ENCODE results near the gene OXSR1.
"Not testable (repeated sequence)": the region's sequence is repeated elsewhere in the genome, so short reads cannot be mapped to it uniquely, and the experiment has no call there.

The OXSR1 gene

DNA sequence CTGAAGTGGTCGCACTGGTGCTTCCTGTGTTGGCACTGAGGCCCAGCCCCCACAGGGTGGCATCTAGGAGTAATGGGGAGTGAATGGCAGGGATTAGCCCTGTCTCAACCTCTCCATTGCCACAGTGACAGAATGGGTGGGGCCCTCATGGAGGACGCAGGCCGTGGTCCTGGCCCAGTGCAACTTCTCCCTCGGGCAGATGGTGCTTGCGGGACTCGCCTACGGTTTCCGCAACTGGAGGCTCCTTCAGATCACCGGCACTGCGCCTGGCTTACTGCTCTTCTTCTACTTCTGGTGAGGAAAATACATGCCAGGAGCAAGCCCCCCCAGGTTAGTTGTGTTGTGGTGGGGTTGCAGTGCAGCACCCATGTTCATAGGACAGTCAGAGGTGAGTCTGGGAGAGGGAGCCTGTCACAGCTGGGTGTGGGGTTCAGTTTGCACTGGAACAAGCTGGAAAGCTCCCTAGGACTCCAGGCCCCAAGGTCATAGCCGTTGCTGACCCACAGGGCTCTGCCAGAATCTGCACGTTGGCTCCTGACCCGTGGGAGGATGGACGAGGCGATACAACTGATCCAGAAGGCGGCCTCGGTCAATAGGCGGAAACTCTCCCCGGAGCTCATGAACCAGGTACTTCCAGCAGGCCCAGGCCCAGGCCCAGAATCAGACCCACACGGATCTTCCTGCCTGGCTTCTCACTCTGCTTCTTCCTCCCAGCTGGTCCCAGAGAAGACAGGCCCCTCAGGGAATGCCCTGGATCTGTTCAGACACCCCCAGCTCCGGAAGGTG lies 109.7 kb downstream of the OXSR1 start:
- no peaks in the 10 kb centered on the region for H3K4me1 Mint-ChIP-seq
- DNase-seq (no peak), ATAC-seq (no peak)
- no peaks in the 10 kb centered on the region for H3K27me3 Mint-ChIP-seq
- H3K4me3 Mint-ChIP-seq: no peak overlapping the region
- peak overlapping the region; percentile 20 to 45 for H3K27ac Mint-ChIP-seq
- no peaks in the 10 kb centered on the region for H3K9me3 Mint-ChIP-seq

DNA sequence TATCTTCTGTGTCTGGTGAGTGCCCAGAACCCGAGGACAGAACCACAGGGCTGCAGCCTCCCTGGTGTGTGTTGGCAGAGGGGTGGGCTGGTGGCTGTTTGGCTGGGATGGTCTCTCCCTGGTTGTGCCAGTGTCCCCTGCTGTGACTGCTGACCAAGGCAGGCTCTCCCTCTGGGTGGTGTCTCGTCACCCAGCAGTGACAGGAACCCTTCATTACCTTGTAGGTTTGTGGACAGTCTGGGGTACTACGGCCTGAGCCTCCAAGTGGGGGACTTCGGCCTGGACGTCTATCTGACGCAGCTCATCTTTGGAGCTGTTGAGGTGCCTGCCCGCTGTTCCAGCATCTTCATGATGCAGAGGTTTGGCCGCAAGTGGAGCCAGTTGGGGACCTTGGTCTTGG lies 110.3 kb downstream of the OXSR1 start:
- no peaks in the 10 kb centered on the region for H3K27me3 Mint-ChIP-seq
- no peaks in the 10 kb centered on the region for H3K9me3 Mint-ChIP-seq
- no peaks in the 10 kb centered on the region for H3K4me1 Mint-ChIP-seq
- H3K4me3 Mint-ChIP-seq: no peak overlapping the region
- H3K27ac Mint-ChIP-seq: no peak overlapping the region
- DNase-seq (no peak), ATAC-seq (no peak)

DNA sequence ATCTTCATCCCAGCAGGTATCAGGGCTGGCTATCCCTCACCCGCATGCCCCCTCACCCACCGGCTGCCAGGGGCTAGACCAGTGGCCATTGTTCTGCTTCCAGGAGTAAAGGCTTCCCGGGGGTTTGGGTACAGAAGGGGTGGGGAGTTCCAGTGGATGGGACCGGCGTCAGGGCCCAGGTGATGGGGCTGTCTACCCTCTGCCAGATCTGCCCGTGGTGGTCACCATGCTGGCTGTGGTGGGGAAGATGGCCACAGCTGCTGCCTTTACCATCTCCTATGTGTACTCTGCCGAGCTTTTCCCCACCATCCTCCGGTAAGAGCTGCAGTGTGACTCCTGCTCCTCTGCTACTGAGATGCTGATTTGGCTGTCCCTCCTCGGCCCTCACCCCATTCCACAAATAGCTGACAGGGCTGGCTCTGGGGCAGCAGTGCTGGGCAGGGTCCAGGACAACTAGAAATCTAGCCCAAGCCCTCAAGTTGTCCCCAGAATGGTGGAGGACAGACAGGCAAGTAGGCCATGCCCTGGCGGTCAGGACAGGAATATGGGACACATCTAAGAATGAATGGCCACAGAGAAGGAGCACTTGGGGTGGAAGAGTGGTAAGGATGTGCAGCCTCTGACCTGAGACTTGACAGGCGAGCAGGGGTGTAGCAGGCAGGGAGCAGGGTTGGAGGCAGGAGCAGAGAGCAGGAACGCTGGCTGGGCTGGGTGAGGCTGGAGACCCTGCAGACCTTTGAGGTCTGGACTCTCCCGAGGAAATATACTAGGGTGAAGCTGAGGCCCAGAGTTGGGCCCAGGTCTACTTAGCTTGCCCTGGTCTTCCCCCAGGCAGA lies 111.0 kb downstream of the OXSR1 start:
- H3K27ac Mint-ChIP-seq: peak overlapping the region in 1 of 2 donors; percentile 34
- no peaks in the 10 kb centered on the region for H3K9me3 Mint-ChIP-seq
- no peak for ATAC-seq
- H3K4me1 Mint-ChIP-seq: no peaks in the 10 kb centered on the region
- H3K27me3 Mint-ChIP-seq: no peaks in the 10 kb centered on the region
- DNase-seq: no peak
- no peak overlapping the region for H3K4me3 Mint-ChIP-seq

DNA sequence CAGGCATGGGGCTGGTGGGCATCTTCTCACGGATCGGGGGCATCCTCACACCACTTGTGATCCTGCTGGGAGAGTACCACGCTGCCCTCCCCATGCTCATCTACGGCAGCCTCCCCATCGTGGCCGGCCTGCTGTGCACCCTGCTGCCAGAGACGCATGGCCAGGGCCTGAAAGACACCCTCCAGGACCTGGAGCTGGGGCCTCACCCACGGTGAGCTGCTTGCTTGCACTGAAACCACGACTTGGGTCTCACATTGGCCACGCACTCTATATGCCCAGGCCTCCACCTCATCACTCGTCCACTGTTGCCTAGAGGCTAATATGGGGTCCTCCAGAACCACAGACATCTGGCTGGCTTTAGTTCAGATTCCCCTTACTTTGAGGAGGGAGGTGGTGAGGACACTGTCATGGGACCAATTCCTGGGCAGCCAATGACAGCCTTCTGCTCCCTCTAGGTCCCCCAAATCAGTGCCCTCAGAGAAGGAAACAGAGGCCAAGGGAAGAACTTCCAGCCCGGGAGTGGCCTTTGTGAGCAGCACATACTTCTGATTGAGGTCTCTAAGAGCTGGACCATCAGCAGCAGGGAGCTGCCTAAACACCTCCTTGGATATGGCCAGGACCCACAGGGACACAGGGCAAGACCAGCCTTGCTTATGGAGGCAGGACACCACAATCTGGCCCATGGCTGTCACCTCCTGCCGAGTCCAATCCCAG lies 111.7 kb downstream of the OXSR1 start:
- H3K4me3 Mint-ChIP-seq: no peak overlapping the region
- no peaks in the 10 kb centered on the region for H3K9me3 Mint-ChIP-seq
- DNase-seq (no peak), ATAC-seq (no peak)
- H3K27me3 Mint-ChIP-seq: no peaks in the 10 kb centered on the region
- no peaks in the 10 kb centered on the region for H3K4me1 Mint-ChIP-seq
- H3K27ac Mint-ChIP-seq: peak overlapping the region in 1 of 2 donors; percentile 9

DNA sequence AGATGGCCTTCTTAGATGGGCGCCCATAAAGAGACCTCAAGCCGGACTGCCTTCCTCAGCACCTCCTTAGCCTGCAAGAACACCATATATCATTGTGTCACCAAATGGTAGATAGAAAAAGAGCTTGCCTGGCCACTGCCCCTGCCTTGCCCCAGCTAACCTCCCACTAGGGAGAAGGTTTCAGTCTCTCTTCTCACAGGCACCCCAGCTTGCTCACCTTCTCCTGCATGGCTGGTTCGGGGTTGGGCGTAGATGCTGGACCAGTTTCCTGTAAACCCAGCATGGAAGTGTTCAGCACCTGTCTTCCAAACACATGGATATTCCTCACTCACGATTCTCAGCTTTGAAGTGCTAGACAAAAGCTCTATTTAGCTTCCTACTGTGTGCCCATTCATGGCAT lies 113.5 kb downstream of the OXSR1 start:
- ATAC-seq: no peak
- H3K27ac Mint-ChIP-seq: peak overlapping the region in 1 of 2 donors; percentile 23
- H3K9me3 Mint-ChIP-seq: no peaks in the 10 kb centered on the region
- DNase-seq: no peak
- no peak overlapping the region for H3K4me3 Mint-ChIP-seq
- no peaks in the 10 kb centered on the region for H3K4me1 Mint-ChIP-seq
- H3K27me3 Mint-ChIP-seq: no peaks in the 10 kb centered on the region

DNA sequence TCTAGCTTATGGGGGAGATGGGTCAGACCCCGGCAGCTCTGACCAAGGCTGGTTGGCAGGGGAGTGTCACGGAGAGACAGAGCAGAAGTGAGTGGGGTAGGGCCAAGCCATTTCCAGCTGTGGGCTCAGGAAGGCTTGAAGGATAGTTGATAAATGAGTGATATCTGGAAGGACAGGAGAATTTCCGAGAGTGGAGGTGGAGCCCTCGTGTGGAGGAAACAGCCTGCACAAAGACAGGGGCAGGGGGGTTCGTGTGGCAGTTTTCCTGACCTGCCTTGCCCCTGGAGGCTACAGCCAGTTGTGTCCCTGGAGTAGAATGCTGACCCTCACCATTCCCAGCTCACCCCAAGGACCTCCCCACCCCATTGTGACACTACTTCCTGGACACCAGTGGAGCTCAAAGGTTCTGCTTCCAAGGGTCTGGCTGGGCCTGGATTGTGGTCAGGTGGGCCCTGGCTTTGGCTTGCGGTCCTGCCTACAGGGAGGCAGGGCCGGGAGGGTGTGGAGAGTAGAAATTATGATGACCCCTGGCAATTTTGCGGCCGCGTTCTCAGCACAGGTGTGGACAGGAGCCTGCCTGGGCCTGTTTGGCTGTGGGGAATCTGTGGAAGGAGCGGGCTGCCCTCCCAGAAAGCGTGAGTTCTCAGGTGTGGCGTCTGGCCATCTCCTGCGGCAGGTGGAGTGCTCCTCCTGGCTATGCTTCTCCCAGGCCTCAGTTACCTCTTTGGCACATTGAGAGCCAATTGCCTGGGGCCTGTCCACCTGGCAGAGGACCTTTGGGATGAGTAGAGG lies 116.8 kb downstream of the OXSR1 start, which contains the start of gene SLC22A14:
Gene SLC22A14, plus strand, starts transcription at position 400 of the 792 bp plus-strand sequence. CDS start 23,733 bp downstream, outside the sequence.
- no peak for ATAC-seq
- Mint-ChIP-seq H3K4me1 (no peaks in the 10 kb centered on the region), H3K9me3 (no peaks in the 10 kb centered on the region), H3K27ac (peak within 1 kb of the TSS in 1 of 2 donors; percentile 47), H3K27me3 (no peaks in the 10 kb centered on the region), H3K4me3 (no peak within 1 kb of the TSS)
- DNase-seq: no peak

DNA sequence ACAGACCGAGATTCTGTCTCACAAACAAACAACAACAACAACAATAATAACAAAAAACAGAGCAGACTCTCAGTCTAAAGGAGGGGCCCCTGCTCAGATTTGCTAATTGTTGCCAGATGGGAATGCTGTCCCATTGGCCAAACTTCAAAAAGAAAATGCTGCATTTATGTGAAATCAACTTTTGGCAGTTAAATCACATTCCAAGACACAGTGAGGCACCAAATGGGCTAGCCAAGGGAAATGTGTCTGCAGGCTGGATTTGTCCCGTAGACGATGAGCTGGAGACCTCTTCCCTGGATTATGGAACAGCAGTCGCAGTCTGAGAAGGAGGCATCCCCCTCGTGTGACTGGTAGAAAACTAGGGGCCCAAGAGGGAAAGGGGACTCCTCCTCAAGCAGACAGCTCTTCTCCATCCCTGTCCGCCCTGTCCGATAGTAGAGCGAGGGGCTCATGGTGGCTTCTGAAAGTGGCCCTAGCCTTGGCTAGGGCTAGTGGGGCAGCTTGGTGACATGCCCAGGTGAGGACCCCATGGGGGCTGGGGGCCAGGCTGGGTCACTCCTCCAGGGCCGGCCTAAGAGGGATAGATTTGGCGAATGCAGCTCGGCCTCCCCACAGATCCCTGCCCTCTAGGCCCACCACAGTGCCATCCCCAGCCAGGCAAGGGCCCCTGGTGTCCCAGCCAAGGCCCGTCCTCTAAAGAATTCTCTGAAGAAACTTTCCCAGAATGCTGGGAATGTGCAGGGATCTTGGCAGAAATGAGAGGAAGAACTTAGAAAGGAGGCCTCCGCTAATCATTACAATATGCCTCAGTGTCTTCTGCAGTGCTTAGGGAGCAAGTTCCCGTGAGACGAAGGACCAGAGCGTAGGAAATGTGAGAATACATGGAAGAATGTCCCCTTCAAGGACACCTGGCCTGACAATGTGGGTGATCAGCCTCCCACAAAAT lies 118.7 kb downstream of the OXSR1 start:
- Mint-ChIP-seq H3K27ac (no peak overlapping the region), H3K4me1 (no peaks in the 10 kb centered on the region), H3K9me3 (peaks cover 0 to 3% of the 10 kb centered on the region in 2 donors), H3K4me3 (no peak overlapping the region), H3K27me3 (peaks cover 3% of the 10 kb centered on the region)
- ATAC-seq: no peak
- no peak for DNase-seq

DNA sequence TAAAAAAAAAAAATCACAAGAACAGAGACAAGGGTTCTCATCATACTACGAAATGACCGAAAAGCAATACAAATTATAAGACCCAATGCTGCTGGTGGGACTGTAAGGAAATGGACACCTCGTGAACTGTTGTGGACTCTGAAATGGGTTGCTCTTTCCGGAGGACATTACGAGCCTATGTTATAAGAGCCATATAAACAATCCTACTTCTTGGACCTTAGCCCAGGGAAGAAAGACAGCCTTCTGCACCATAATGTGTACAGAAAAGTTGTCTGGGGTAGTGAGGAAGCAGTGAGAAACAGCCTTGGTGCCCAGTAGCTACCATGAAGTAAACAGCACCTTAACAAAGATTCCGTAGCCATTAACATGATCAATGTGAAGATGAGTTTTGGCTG lies 119.4 kb downstream of the OXSR1 start:
- Mint-ChIP-seq H3K4me3 (no peak overlapping the region), H3K27me3 (peaks cover 8% of the 10 kb centered on the region), H3K9me3 (peaks cover 0 to 8% of the 10 kb centered on the region in 2 donors), H3K4me1 (no peaks in the 10 kb centered on the region), H3K27ac (no peak overlapping the region)
- ATAC-seq (no peak), DNase-seq (no peak)

DNA sequence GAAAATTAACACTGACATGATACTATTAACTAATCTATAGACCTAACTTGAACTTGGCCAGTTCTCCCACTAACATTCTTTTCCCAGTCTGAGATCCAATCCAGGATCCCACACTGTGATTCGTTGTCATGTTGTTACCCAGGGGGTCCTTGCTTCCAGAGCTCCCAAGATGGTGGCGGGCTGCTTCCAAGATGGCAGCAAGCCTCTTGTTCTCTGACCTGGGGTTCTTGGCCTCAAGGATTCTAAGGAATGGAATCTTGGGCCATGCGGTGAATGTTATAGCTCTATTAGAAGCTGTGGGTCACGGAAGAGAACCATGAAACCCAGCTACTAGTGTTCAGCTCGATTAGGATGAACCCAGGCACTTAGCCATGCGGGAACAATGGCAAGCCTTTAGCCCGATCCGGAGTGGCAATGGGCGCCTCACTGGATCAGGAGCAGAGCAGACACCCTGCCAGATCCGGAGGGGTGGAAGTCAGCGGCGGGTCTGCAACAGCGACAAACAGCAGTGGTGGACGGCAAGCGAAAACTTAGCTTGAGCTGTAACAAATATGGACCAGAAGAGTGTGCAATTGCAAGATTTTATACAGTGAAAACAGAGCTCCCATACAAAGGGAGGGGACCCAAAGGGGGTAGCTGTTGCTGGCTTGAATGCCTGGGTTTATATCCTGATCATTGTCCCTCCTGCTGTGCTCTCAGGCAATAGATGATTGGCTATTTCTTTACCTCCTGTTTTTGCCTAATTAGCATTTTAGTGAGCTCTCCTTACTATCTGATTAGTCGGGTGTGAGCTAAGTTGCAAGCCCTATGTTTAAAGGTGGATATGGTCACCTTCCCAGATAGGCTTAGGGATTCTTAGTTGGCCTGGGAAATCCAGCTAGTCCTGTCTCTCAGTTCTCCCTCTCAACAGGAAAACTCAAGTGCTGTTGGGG lies 124.2 kb downstream of the OXSR1 start:
- H3K4me1 Mint-ChIP-seq, ATAC-seq, DNase-seq, H3K27me3 Mint-ChIP-seq, H3K4me3 Mint-ChIP-seq, H3K9me3 Mint-ChIP-seq: not testable (repeated sequence)
- peak overlapping the region in 1 of 2 donors; percentile 48 for H3K27ac Mint-ChIP-seq

DNA sequence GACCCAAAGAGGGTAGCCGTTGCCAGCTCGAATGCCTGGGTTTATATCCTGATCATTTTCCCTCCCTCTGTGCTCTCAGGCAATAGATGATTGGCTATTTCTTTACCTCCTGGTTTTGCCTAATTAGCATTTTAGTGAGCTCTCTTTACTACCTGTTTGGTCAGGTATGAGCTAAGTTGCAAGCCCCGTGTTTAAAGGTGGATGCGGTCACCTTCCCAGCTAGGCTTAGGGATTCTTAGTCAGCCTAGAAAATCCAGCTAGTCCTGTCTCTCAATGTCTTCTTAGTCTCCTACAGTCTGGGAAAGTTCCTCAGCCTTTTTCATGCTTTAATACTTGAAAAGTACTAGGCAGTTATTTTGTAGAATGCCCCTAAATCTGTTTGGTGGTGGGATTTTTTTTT lies 131.7 kb downstream of the OXSR1 start:
- H3K27ac Mint-ChIP-seq, H3K9me3 Mint-ChIP-seq, H3K27me3 Mint-ChIP-seq: not testable (repeated sequence)

DNA sequence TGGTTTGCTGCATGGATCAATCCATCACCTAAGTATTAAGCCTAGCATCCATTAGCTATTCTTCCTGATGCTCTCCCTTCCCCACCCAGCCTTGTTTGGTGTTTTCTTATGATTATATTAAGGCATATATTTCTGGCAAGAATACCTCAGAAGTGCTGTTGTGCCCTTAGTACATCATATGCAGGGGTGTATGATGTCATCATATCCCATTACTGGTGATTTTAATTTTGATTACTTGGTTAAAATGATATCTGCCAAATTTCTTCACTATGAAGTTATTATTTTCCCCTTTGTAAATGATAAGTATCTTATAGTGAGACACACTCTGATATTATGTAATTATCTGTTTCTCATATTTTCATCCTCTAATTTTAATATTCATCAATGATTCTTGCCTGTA lies 132.2 kb downstream of the OXSR1 start:
- Mint-ChIP-seq H3K27ac (no peak overlapping the region), H3K27me3 (no peaks in the 10 kb centered on the region), H3K9me3 (no peaks in the 10 kb centered on the region), H3K4me1 (no peaks in the 10 kb centered on the region), H3K4me3 (no peak overlapping the region)
- DNase-seq (no peak), ATAC-seq (no peak)

More for the DNA sequence above, 131.7 kb downstream of the OXSR1 start:
- ATAC-seq, H3K4me3 Mint-ChIP-seq, H3K4me1 Mint-ChIP-seq, DNase-seq: not testable (repeated sequence)

DNA sequence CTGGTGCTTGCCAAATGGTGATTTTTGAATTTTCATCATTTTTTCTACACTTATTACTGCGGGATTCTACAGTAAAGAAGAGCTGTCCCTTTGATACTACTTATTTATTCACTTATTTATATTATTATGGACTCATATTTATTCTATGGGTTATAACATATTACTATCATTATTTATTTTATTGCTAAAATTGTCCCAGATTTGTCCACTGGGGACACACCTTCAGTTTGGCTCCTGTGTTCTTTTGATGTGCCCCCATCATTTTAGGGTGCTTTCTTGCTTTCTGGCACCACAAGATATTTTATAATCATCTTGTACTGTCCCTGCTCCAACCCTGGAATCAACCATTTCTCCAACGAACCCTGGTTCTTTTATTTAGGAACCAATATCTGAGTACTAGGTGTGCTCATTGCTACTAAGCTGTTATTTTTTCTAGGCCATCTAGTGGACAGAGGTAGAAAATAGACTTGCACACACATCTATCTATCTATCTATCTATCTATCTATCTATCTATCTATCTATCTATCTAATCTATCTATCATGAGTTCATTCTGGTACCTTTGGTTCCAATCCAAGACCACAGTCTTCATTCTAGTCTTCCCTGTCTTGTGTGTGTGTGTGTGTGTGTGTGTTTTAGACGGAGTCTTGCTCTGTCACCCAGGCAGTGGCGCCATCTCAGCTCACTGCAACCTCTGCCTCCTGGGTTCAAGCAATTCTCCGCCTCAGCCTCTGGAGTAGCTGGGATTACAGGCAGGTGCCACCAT lies 132.8 kb downstream of the OXSR1 start:
- Mint-ChIP-seq H3K27me3 (no peaks in the 10 kb centered on the region), H3K4me1 (no peaks in the 10 kb centered on the region), H3K27ac (no peak overlapping the region), H3K4me3 (no peak overlapping the region), H3K9me3 (no peaks in the 10 kb centered on the region)
- ATAC-seq: no peak
- no peak for DNase-seq

Measured in stimulated activated naive CD8-positive, alpha-beta T cell treated with anti-CD3 and anti-CD28 coated beads, Interleukin-15, amount 100 ng/mL, for 72 hours (primary cell).